Heart left ventricle (tissue), 16 donors: ENCODE results near the gene DHRS7. TPM values are rescaled to one million over a fixed set of nuclear protein-coding genes. Genes with fewer than 3 reads are reported as not detected.

Experiments
- ATAC-seq, 4 donors: fragments of 200-7000 bp; cut with Tn5 transposase; one replicate each; pipeline ENCODE4 v1.9.1; 2020 to 2022; ENCODE audit warnings: moderate library complexity in 4 of 4, mild to moderate bottlenecking in 3 of 4, moderate number of reproducible peaks in 1 of 4
- DNase-seq, 5 donors: peaks; one replicate each; pipeline ENCODE4 v3.0.0-alpha.2; 2020
- H3K27ac ChIP-seq, 12 donors: fragments of 200-600 bp; sonication (generic) in 4 of 12; one replicate each; pipeline versions ENCODE4 v1.5.0 to v1.8.0; 2016 to 2022; ENCODE audit warnings: mild to moderate bottlenecking in 2 of 12
- H3K27me3 ChIP-seq, 9 donors: fragments of 200-600 bp; sonication (generic) in 2 of 9; one replicate each; pipeline versions ENCODE4 v1.5.1 to v1.8.0; 2016 to 2022; ENCODE audit warnings: mild to moderate bottlenecking in 3 of 9
- H3K36me3 ChIP-seq, 9 donors: fragments of 200-600 bp; sonication (generic) in 2 of 9; one replicate each; pipeline versions ENCODE4 v1.5.0 to v1.8.0; 2018 to 2022; ENCODE audit warnings: mild to moderate bottlenecking in 2 of 9
- H3K4me1 ChIP-seq, 12 donors: fragments of 200-600 bp; sonication (generic) in 4 of 12; one replicate each; pipeline versions ENCODE4 v1.5.0 to v1.8.0; 2016 to 2022; ENCODE audit warnings: mild to moderate bottlenecking in 3 of 12
- H3K4me3 ChIP-seq, 12 donors: fragments of 200-600 bp; sonication (generic) in 4 of 12; one replicate each; pipeline versions ENCODE4 v1.5.0 to v1.8.0; 2017 to 2022; ENCODE audit warnings: mild to moderate bottlenecking in 9 of 12, moderate library complexity in 4 of 12
- H3K9me3 ChIP-seq, 12 donors: fragments of 200-600 bp; sonication (generic) in 4 of 12; one replicate each; pipeline versions ENCODE4 v1.5.0 to v1.8.0; 2016 to 2022; ENCODE audit warnings: mild to moderate bottlenecking in 1 of 12
- CTCF ChIP-seq, 12 donors: fragments of 200-600 bp; sonication (generic) in 4 of 12; IDR thresholded peaks; one replicate each; pipeline versions ENCODE4 v1.5.0 to v1.8.0; 2018 to 2022; ENCODE audit warnings: antibody characterized with exemption in 12 of 12, mild to moderate bottlenecking in 5 of 12
- POLR2A ChIP-seq, 2 donors: fragments of 450-650 bp; IDR thresholded peaks; one replicate each; pipeline ENCODE4 v1.6.1; 2017; ENCODE audit warnings: antibody characterized with exemption in 2 of 2, mild to moderate bottlenecking in 2 of 2, moderate library complexity in 2 of 2
- WGBS, 4 donors: extraction: QIAGEN DNeasy Blood & Tissue Kit in 2 of 4; methylation state at CpG; one replicate each; pipeline versions ENCODE4 v1.1.5 to v1.1.7; 2013 to 2018; 5-methylcytosine and 5-hydroxymethylcytosine counted together
- intact Hi-C, 10 donors: fragments of 100-400 bp; cut with DNase I; formaldehyde crosslinking; loops; one replicate each; pipeline versions ENCODE4 v1.11.1 to v1.14.2; 2022
- polyA plus RNA-seq, 2 donors: library from polyadenylated mRNA; stranded (reverse); fragments of 200-250 nt; gene quantifications; one replicate each; pipeline ENCODE4 v1.2.3, GENCODE V29; 2013
- total RNA-seq, 9 donors: library from RNA; depleted of rRNA in 2 of 9; stranded (reverse); fragments of >200 nt in 2 of 9; fragmentation: NEBNext Ultra II Directional in 3 of 9; extraction: Animal tissue kit (Norgen Biotek cat#: 25700) in 3 of 9; gene quantifications; one replicate each; pipeline versions ENCODE4 v1.1.0 to v1.2.4, GENCODE V29; 2016 to 2023
- donor health status: ischemic (EF 13 %, LVEDD 7.1; RV severe dilation, severe dysfunction).
- donor health status: healthy with polysubstance abuse.
- donor health status: DM: no; HTN: yes; CAD: no.
- donor health status: DM: no; HTN: no; CAD: no.
- donor health status: ischemic (EF 25% LVEDD 6.9; RV normal size, moderate dysfunction).
- donor health status: ischemic (EF 25% LVEDD 5.7; RV mildly dilated, moderate dysfunction).
- donor health status: healthy.
- donor health status: DM: yes; HTN: yes; CAD: no.
- donor health status: ischemic (EF 35%, LVEDD 5.7; RV mildly dilated, moderate dysfunction).
- donor health status: nonischemic (EF 11% LVEDD 7.7; RV severe dilation, severe dysfunction).
- donor health status: DM: yes; HTN: yes; CAD: no.
- donor health status: PGD.
- donor health status: ischemic (EF 29% LVEDD 5.4; RV normal size, mild dysfunction).
- donor health status: nonischemic (EF 23%, LVEDD 6.1; RV moderate dilation, normal function).

Gene DHRS7
- total and polyA plus RNA-seq, 11 donors: 27.9 to 89.3 (median 40.5) TPM

GRCh38 chr14:60116181-60116580, 49.0 kb downstream of the DHRS7 start:
- Histone ChIP-seq H3K27ac (no peak overlapping the region), H3K9me3 (no peaks in the 10 kb centered on the region), H3K4me1 (peaks cover 0 to 6% (median 0%) of the 10 kb centered on the region in 12 donors), H3K4me3 (no peak overlapping the region), H3K36me3 (peaks cover 4 to 70% (median 59%) of the 10 kb centered on the region in 9 donors), H3K27me3 (no peaks in the 10 kb centered on the region)
- no peak for TF ChIP-seq CTCF (IDR thresholded peaks at IDR 0.05)
- TF ChIP-seq POLR2A (IDR thresholded peaks at IDR 0.05): no peak
- no peak for ATAC-seq
- 62 to 82% (median 66%) methylated on average over 4 of the region's 4 CpGs for WGBS, 4 donors
- no peak for DNase-seq
- intact Hi-C loops: no loop called here

- DNase-seq: no peak
- Histone ChIP-seq H3K4me1 (peaks cover 0 to 6% (median 0%) of the 10 kb centered on the region in 12 donors), H3K27ac (no peak overlapping the region), H3K36me3 (peaks cover 4 to 57% (median 48%) of the 10 kb centered on the region in 9 donors), H3K4me3 (no peak overlapping the region), H3K27me3 (no peaks in the 10 kb centered on the region), H3K9me3 (no peaks in the 10 kb centered on the region)
- intact Hi-C loops: no loop called here
- TF ChIP-seq POLR2A (IDR thresholded peaks at IDR 0.05) (no peak), CTCF (IDR thresholded peaks at IDR 0.05) (no peak)
- no peak for ATAC-seq
- WGBS, 4 donors: 0 to 45% (median 15%) methylated on average over 1 of the region's 1 CpG
Observed at GRCh38 chr14:60114881-60115280, 50.3 kb downstream of the DHRS7 start.

- intact Hi-C loops: no loop called here
- DNase-seq: no peak
- no peaks in the 10 kb centered on the region for H3K27me3 ChIP-seq
- peaks cover 0 to 44% (median 33%) of the 10 kb centered on the region in 9 donors for H3K36me3 ChIP-seq
- 57 to 81% (median 72%) methylated on average over 2 of the region's 2 CpGs for WGBS, 4 donors
- H3K4me3 ChIP-seq: no peak overlapping the region
- H3K4me1 ChIP-seq: peaks cover 0 to 11% (median 3%) of the 10 kb centered on the region in 12 donors
- no peak for ATAC-seq
- no peaks in the 10 kb centered on the region for H3K9me3 ChIP-seq
- no peak overlapping the region for H3K27ac ChIP-seq
- TF ChIP-seq POLR2A (IDR thresholded peaks at IDR 0.05) (no peak), CTCF (IDR thresholded peaks at IDR 0.05) (no peak)
Observed at GRCh38 chr14:60111732-60112131, 53.5 kb downstream of the DHRS7 start.

GRCh38 chr14:60107477-60107876, 57.7 kb downstream of the DHRS7 start:
- H3K27ac ChIP-seq: peak overlapping the region in 1 of 12 donors; percentile 50
- no peak overlapping the region for H3K4me3 ChIP-seq
- H3K4me1 ChIP-seq: peaks cover 0 to 44% (median 21%) of the 10 kb centered on the region in 12 donors
- no peak for DNase-seq
- intact Hi-C loops: loop anchor here in 3 of 10 donors (5.0 to 10.0 kb wide), 3 partner anchors 45 to 50 kb away; no protein-coding TSS in a partner anchor
- no peak for ATAC-seq
- no peaks in the 10 kb centered on the region for H3K9me3 ChIP-seq
- H3K27me3 ChIP-seq: no peaks in the 10 kb centered on the region
- TF ChIP-seq CTCF (IDR thresholded peaks at IDR 0.05) (no peak), POLR2A (IDR thresholded peaks at IDR 0.05) (no peak)
- WGBS, 4 donors: 79 to 85% (median 80%) methylated on average over 4 of the region's 4 CpGs
- peaks cover 0 to 18% (median 14%) of the 10 kb centered on the region in 9 donors for H3K36me3 ChIP-seq
